ENCODE data around the gene SEC63. TPM values are rescaled to one million over a fixed set of nuclear protein-coding genes. Genes with fewer than 3 reads are reported as not detected.

Gene SEC63
- total RNA-seq, 1 donor from 2014 or later: 166 TPM

- H3K9me3 Mint-ChIP-seq (ENCODE audit: low read depth): no peaks in the 10 kb centered on the region
- TF ChIP-seq, protein P1, sequence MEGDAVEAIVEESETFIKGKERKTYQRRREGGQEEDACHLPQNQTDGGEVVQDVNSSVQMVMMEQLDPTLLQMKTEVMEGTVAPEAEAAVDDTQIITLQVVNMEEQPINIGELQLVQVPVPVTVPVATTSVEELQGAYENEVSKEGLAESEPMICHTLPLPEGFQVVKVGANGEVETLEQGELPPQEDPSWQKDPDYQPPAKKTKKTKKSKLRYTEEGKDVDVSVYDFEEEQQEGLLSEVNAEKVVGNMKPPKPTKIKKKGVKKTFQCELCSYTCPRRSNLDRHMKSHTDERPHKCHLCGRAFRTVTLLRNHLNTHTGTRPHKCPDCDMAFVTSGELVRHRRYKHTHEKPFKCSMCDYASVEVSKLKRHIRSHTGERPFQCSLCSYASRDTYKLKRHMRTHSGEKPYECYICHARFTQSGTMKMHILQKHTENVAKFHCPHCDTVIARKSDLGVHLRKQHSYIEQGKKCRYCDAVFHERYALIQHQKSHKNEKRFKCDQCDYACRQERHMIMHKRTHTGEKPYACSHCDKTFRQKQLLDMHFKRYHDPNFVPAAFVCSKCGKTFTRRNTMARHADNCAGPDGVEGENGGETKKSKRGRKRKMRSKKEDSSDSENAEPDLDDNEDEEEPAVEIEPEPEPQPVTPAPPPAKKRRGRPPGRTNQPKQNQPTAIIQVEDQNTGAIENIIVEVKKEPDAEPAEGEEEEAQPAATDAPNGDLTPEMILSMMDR (IDR thresholded peaks at IDR 0.05): no peak
- H3K27me3 Mint-ChIP-seq (ENCODE audit: low read depth): no peaks in the 10 kb centered on the region
- H3K36me3 Mint-ChIP-seq (ENCODE audit: low read depth): no peaks in the 10 kb centered on the region
- H3K4me3 Mint-ChIP-seq (ENCODE audit: unreplicated experiment): no peak overlapping the region
- no peak overlapping the region for H3K27ac Mint-ChIP-seq (ENCODE audit: unreplicated experiment)
- no peak for DNase-seq (ENCODE audit: low spot score)
- peaks cover 12% of the 10 kb centered on the region for H3K4me1 Mint-ChIP-seq (ENCODE audit: low read depth)
Measured at GRCh38 chr6:107846262-107846795, 111.7 kb downstream of the SEC63 start.

DNA sequence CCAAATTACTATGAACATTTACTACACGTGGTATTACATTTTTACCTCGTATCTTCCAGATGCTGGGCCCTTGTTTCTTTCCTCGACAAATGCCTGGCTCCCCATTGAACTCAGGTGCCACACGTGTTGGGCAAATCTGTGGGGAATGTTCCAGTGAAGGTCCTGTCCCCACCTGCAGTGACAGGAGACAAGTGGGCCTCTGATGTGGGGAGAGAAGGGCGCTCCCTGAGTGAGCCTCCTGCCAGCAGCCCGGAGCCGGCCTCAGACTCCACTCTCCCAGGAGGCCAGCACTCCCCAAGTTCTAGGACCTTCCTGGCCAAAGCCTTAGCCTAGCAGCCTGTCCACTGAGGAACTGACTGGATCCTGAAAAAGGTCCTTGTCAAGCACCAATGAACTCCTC, 112.2 kb downstream of the SEC63 start:
- Mint-ChIP-seq H3K27me3 (ENCODE audit: low read depth) (no peaks in the 10 kb centered on the region), H3K36me3 (ENCODE audit: low read depth) (no peaks in the 10 kb centered on the region), H3K27ac (ENCODE audit: unreplicated experiment) (no peak overlapping the region), H3K9me3 (ENCODE audit: low read depth) (no peaks in the 10 kb centered on the region), H3K4me1 (ENCODE audit: low read depth) (peaks cover 12% of the 10 kb centered on the region), H3K4me3 (ENCODE audit: unreplicated experiment) (no peak overlapping the region)
- TF ChIP-seq, protein P1 (IDR thresholded peaks at IDR 0.05): no peak
- DNase-seq (ENCODE audit: low spot score): no peak

GRCh38 chr6:107843400-107843799, 114.6 kb downstream of the SEC63 start:
- H3K4me1 Mint-ChIP-seq (ENCODE audit: low read depth): peaks cover 7% of the 10 kb centered on the region
- H3K27ac Mint-ChIP-seq (ENCODE audit: unreplicated experiment): no peak overlapping the region
- H3K4me3 Mint-ChIP-seq (ENCODE audit: unreplicated experiment): no peak overlapping the region
- no peaks in the 10 kb centered on the region for H3K9me3 Mint-ChIP-seq (ENCODE audit: low read depth)
- TF ChIP-seq, protein P1 (IDR thresholded peaks at IDR 0.05): no peak
- no peaks in the 10 kb centered on the region for H3K27me3 Mint-ChIP-seq (ENCODE audit: low read depth)
- DNase-seq (ENCODE audit: low spot score): no peak
- H3K36me3 Mint-ChIP-seq (ENCODE audit: low read depth): no peaks in the 10 kb centered on the region

GRCh38 chr6:107841275-107841670, 116.7 kb downstream of the SEC63 start:
- no peaks in the 10 kb centered on the region for H3K9me3 Mint-ChIP-seq (ENCODE audit: low read depth)
- H3K36me3 Mint-ChIP-seq (ENCODE audit: low read depth): no peaks in the 10 kb centered on the region
- no peak overlapping the region for H3K4me3 Mint-ChIP-seq (ENCODE audit: unreplicated experiment)
- H3K27ac Mint-ChIP-seq (ENCODE audit: unreplicated experiment): no peak overlapping the region
- H3K27me3 Mint-ChIP-seq (ENCODE audit: low read depth): no peaks in the 10 kb centered on the region
- TF ChIP-seq, protein P1 (IDR thresholded peaks at IDR 0.05): no peak
- no peak for DNase-seq (ENCODE audit: low spot score)
- H3K4me1 Mint-ChIP-seq (ENCODE audit: low read depth): no peaks in the 10 kb centered on the region

- Mint-ChIP-seq H3K4me1 (ENCODE audit: low read depth) (no peaks in the 10 kb centered on the region), H3K9me3 (ENCODE audit: low read depth) (no peaks in the 10 kb centered on the region), H3K27ac (ENCODE audit: unreplicated experiment) (no peak overlapping the region), H3K27me3 (ENCODE audit: low read depth) (no peaks in the 10 kb centered on the region), H3K4me3 (ENCODE audit: unreplicated experiment) (no peak overlapping the region), H3K36me3 (ENCODE audit: low read depth) (no peaks in the 10 kb centered on the region)
- TF ChIP-seq, protein P1 (IDR thresholded peaks at IDR 0.05): no peak
- no peak for DNase-seq (ENCODE audit: low spot score)
Measured at GRCh38 chr6:107840636-107841274, 117.3 kb downstream of the SEC63 start.
